ENCODE measurements around the gene FRMD8. TPM values are rescaled to one million over a fixed set of nuclear protein-coding genes. Genes with fewer than 3 reads are reported as not detected.
A peak's percentile ranks its signal among the peaks of the same experiment; 100 is the strongest.

FRMD8 gene
- total and polyA plus RNA-seq, 2 experiments from 2014 or later: 25.4 to 106 TPM

- Histone ChIP-seq H3K9me3 (ENCODE audit: low read depth) (no peaks in the 10 kb centered on the region), H3K4me1 (ENCODE audit: insufficient read depth) (peaks cover 56% of the 10 kb centered on the region), H3K79me2 (ENCODE audit: insufficient read depth) (peaks cover 55% of the 10 kb centered on the region), H3K4me3 (peak overlapping the region; percentile 8; the same call in 1 of the 2 replicates), H2AFZ (no peak overlapping the region), H3K27ac (peak overlapping the region; percentile 96), H3F3A (ENCODE audit: insufficient read depth) (peaks cover 56% of the 10 kb centered on the region), H3K27me3 (replicated peaks; ENCODE audit: insufficient read depth) (no peaks in the 10 kb centered on the region), H3K9me2 (ENCODE audit: insufficient read depth) (no peaks in the 10 kb centered on the region), H3K4me2 (ENCODE audit: unreplicated experiment) (peak overlapping the region; percentile 96), H3K9ac (peak overlapping the region; percentile 93), H4K20me1 (ENCODE audit: insufficient read depth) (no peaks in the 10 kb centered on the region), H3K36me3 (ENCODE audit: low read depth) (no peaks in the 10 kb centered on the region)
- in situ Hi-C loops (cut with MboI): no loop called here
- 2 to 6% methylated on average over 8 of the region's 8 CpGs for WGBS, 2 experiments (ENCODE audit: low coverage in 1 of 2, low lambda C conversion rate in 2 of 2, missing lambda C conversion rate in 2 of 2)
- peak; percentile 96 for DNase-seq
- TF ChIP-seq EZH2 (IDR thresholded peaks at IDR 0.05; ENCODE audit: insufficient read depth, poor library complexity, severe bottlenecking) (no peak), EZH2phosphoT487 (IDR thresholded peaks at IDR 0.05; ENCODE audit: insufficient read depth, low read depth) (no peak)
Measured at GRCh38 chr11:65452806-65453490, 66.5 kb downstream of the FRMD8 start.

- Histone ChIP-seq H3K4me2 (ENCODE audit: unreplicated experiment) (peak overlapping the region; percentile 96), H3K9ac (peak overlapping the region; percentile 93), H3K4me3 (peak overlapping the region; percentile 76), H3K27ac (peak overlapping the region; percentile 96), H3K4me1 (ENCODE audit: insufficient read depth) (peaks cover 44% of the 10 kb centered on the region), H3K36me3 (ENCODE audit: low read depth) (no peaks in the 10 kb centered on the region), H3K9me3 (ENCODE audit: low read depth) (no peaks in the 10 kb centered on the region), H3K79me2 (ENCODE audit: insufficient read depth) (peaks cover 55% of the 10 kb centered on the region), H3F3A (ENCODE audit: insufficient read depth) (peaks cover 42% of the 10 kb centered on the region), H4K20me1 (ENCODE audit: insufficient read depth) (no peaks in the 10 kb centered on the region), H2AFZ (no peak overlapping the region), H3K27me3 (replicated peaks; ENCODE audit: insufficient read depth) (no peaks in the 10 kb centered on the region), H3K9me2 (ENCODE audit: insufficient read depth) (no peaks in the 10 kb centered on the region)
- TF ChIP-seq EZH2 (IDR thresholded peaks at IDR 0.05; ENCODE audit: insufficient read depth, poor library complexity, severe bottlenecking): no peak
- no peak for TF ChIP-seq EZH2phosphoT487 (IDR thresholded peaks at IDR 0.05; ENCODE audit: insufficient read depth, low read depth)
- WGBS, 2 experiments (ENCODE audit: low coverage in 1 of 2, low lambda C conversion rate in 2 of 2, missing lambda C conversion rate in 2 of 2): 2 to 5% methylated on average over 10 of the region's 10 CpGs
- in situ Hi-C loops (cut with MboI): no loop called here
- peak; percentile 81 for DNase-seq
Measured at GRCh38 chr11:65454311-65454695, 67.9 kb downstream of the FRMD8 start.

DNA sequence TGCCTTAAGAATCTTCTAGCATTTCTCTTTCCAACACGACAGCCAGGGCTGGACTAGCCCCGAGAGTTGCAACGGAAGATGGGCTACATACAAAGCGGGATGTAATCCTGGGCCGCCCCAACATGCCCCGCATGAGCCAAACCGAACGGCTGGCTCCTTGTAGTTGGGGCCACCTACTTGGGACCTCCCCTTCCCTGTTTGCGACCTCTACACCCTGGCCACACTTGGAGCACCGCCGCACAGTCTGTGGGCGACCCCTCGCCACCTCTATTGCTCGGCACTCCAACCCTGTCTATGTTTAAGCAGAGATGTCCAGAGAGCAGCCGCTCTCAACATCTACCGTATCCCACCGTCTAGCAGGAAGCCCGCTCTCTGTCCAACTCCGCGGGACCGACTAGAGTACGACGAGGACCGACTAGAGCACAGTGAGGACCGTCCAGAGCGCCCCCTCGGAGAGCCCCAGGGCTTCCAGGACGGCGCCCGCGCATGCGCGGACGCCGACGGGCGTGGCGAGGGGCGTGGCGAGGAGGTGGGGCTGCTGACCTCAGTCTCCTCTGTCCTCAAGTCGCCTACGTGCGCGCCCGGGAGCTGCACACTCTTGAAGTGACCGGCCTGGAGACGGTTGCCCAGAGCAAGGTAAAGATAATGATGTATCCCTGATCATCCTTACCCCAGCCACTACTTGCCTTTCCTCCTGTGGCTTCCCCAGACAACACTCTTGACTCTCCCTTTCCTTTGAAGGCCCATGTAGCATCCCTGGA, 68.4 kb downstream of the FRMD8 start:
- H2AFZ ChIP-seq: no peak overlapping the region
- peaks cover 38% of the 10 kb centered on the region for H3F3A ChIP-seq (ENCODE audit: insufficient read depth)
- H3K9ac ChIP-seq: peak overlapping the region; percentile 93
- TF ChIP-seq EZH2 (IDR thresholded peaks at IDR 0.05; ENCODE audit: insufficient read depth, poor library complexity, severe bottlenecking) (no peak), EZH2phosphoT487 (IDR thresholded peaks at IDR 0.05; ENCODE audit: insufficient read depth, low read depth) (no peak)
- H3K27me3 ChIP-seq (replicated peaks; ENCODE audit: insufficient read depth): no peaks in the 10 kb centered on the region
- no peaks in the 10 kb centered on the region for H4K20me1 ChIP-seq (ENCODE audit: insufficient read depth)
- no peaks in the 10 kb centered on the region for H3K36me3 ChIP-seq (ENCODE audit: low read depth)
- no peaks in the 10 kb centered on the region for H3K9me3 ChIP-seq (ENCODE audit: low read depth)
- in situ Hi-C loops (cut with MboI): no loop called here
- WGBS, 2 experiments (ENCODE audit: low coverage in 1 of 2, low lambda C conversion rate in 2 of 2, missing lambda C conversion rate in 2 of 2): 1% methylated on average over 28 to 47 of the region's 47 CpGs
- peak overlapping the region; percentile 96 for H3K4me2 ChIP-seq (ENCODE audit: unreplicated experiment)
- peak overlapping the region; percentile 76 for H3K4me3 ChIP-seq
- peak; percentile 89 for DNase-seq
- H3K4me1 ChIP-seq (ENCODE audit: insufficient read depth): peaks cover 43% of the 10 kb centered on the region
- H3K9me2 ChIP-seq (ENCODE audit: insufficient read depth): no peaks in the 10 kb centered on the region
- peaks cover 54% of the 10 kb centered on the region for H3K79me2 ChIP-seq (ENCODE audit: insufficient read depth)
- H3K27ac ChIP-seq: peak overlapping the region; percentile 96

DNA sequence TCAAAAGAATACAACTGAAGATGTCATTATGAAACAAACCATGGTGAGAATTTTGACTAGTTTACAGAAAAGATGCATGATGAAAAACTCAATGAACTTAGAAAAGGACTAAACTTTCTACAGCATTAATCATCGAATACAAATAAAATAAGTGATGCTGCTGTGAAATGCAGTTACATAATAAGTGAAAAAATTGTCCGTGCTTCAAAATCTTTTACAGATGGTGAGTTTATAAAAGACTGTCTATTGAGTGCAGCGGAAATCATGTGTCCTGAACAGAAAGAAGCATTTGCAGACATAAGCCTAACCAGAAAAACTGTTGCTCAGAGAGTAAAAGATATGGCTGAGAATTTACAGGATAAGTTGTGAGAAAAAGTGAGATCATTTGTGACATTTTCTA, 70.0 kb downstream of the FRMD8 start:
- Histone ChIP-seq H3K27ac (peak overlapping the region; percentile 96), H2AFZ (no peak overlapping the region), H3K9ac (peak overlapping the region; percentile 93), H3K4me3 (peak overlapping the region; percentile 76), H3K9me3 (ENCODE audit: low read depth) (no peaks in the 10 kb centered on the region), H3K4me1 (ENCODE audit: insufficient read depth) (peaks cover 43% of the 10 kb centered on the region), H3K36me3 (ENCODE audit: low read depth) (no peaks in the 10 kb centered on the region), H4K20me1 (ENCODE audit: insufficient read depth) (no peaks in the 10 kb centered on the region), H3K27me3 (replicated peaks; ENCODE audit: insufficient read depth) (no peaks in the 10 kb centered on the region), H3K9me2 (ENCODE audit: insufficient read depth) (no peaks in the 10 kb centered on the region), H3K79me2 (ENCODE audit: insufficient read depth) (peaks cover 53% of the 10 kb centered on the region), H3K4me2 (ENCODE audit: unreplicated experiment) (peak overlapping the region; percentile 96), H3F3A (ENCODE audit: insufficient read depth) (peaks cover 38% of the 10 kb centered on the region)
- TF ChIP-seq EZH2 (IDR thresholded peaks at IDR 0.05; ENCODE audit: insufficient read depth, poor library complexity, severe bottlenecking): no peak
- TF ChIP-seq EZH2phosphoT487 (IDR thresholded peaks at IDR 0.05; ENCODE audit: insufficient read depth, low read depth): no peak
- 5 to 8% methylated on average over 3 of the region's 3 CpGs for WGBS, 2 experiments (ENCODE audit: low coverage in 1 of 2, low lambda C conversion rate in 2 of 2, missing lambda C conversion rate in 2 of 2)
- in situ Hi-C loops (cut with MboI): no loop called here
- DNase-seq: peak; percentile 70
